AG10803 (cell line): ENCODE measurements around the gene PPIL6.
A peak's percentile ranks its signal among the peaks of the same experiment; 100 is the strongest.
"Not testable (repeated sequence)": the region's sequence is repeated elsewhere in the genome, so short reads cannot be mapped to it uniquely, and the experiment has no call there.

Experiments
- DNase-seq: peaks from one replicate; pipeline ENCODE4 v3.0.0; 2010; ENCODE audit warnings: low read depth
- H3K4me3 ChIP-seq: 2 replicates; pipeline ENCODE4 v1.5.1; 2011; ENCODE audit warnings: mild to moderate bottlenecking, low read length, control low read depth
- CTCF ChIP-seq: conservative IDR thresholded peaks from 2 replicates; pipeline ENCODE4 v1.5.1; 2011; ENCODE audit warnings: mild to moderate bottlenecking, low read length, control low read depth, inconsistent platforms

The PPIL6 gene

GRCh38 chr6:109370792-109371191, 69.6 kb downstream of the PPIL6 start:
- TF ChIP-seq CTCF, result no peak
- no peak for DNase-seq
- H3K4me3 ChIP-seq, result no peak overlapping the region

- TF ChIP-seq CTCF, result no peak
- DNase-seq, result peak; percentile 33
- H3K4me3 ChIP-seq, result no peak overlapping the region
These were observed 70.1 kb downstream of the PPIL6 start for GRCh38 chr6:109370336-109370735.

- DNase-seq, result no peak
- TF ChIP-seq CTCF, result no peak
- no peak overlapping the region for H3K4me3 ChIP-seq
These were observed 70.7 kb downstream of the PPIL6 start for GRCh38 chr6:109369728-109370127.

GRCh38 chr6:109364382-109365078, 75.9 kb downstream of the PPIL6 start:
- H3K4me3 ChIP-seq, DNase-seq: not testable (repeated sequence)

GRCh38 chr6:109363753-109364152, 76.7 kb downstream of the PPIL6 start:
- no peak overlapping the region for H3K4me3 ChIP-seq
- no peak for DNase-seq
- no peak for TF ChIP-seq CTCF

DNA sequence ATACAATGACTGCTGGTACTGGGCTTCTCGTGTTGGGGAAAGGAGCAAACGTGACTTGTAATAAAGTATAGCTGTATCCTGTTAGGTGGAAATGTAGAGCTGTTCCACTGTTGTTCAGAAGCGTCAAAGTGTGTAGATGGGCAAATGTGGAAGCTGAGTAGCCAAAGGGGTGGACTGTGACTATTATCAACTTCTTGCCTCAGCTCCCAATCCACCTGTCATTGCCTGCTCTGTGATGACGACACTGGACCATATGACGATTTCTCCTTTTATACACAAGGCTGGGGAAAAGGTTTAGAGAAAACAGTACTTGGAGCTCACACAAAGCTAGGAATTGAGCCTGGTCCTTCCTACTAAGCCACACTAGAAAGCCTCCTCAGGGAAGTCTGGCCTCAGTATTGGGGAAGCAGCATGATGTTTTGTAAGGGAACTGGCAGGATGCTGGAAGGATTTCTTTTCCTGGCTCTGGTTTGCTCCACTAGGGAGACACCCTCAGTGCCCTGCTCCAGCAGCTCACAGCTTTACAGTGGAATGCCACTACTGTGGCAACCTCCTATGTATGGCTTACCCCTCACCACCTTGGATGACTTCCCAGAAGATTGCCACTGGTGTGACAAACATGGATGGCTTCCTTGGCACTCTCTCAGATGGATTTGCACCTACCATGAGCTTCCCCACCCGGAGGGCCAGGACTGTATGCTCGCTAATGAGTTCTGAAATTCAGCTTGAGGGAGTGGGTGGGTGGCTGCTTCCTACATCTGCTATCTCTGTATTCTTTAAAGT, 78.1 kb downstream of the PPIL6 start:
- H3K4me3 ChIP-seq, result no peak overlapping the region
- DNase-seq, result no peak
- TF ChIP-seq CTCF, result no peak

DNA sequence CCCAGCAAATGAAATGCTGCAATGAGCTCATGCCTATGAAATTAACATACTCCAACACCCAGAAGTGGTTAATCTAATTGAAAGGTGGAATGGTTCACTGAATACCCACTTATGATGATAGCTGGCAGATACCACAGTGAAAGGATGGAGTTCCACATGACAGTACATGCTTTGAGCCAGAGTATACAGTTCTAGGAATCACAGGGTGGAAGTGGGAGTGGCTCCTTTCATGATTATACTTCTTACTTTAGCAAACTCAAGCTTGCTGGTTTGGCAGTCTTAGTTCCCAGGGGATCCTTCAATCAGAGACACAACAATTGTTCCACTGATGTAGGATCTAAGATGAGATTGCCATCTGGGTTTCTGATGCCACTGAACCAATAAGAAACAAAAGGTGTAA, 79.6 kb downstream of the PPIL6 start:
- no peak overlapping the region for H3K4me3 ChIP-seq
- no peak for DNase-seq
- TF ChIP-seq CTCF, result no peak
